HCT116 (cell line): ENCODE results near the gene DHRS13. TPM values are rescaled to one million over a fixed set of nuclear protein-coding genes. Genes with fewer than 3 reads are reported as not detected.

ENCODE experiments used
- ATAC-seq: fragments of 200-7000 bp; cut with Tn5 transposase; 2 replicates; pipeline ENCODE4 v1.9.1; 2020; ENCODE audit warnings: mild to moderate bottlenecking, moderate library complexity
- BruUV-seq: library from RNA; stranded (reverse); fragments of 400-500 nt; replicated peaks from 2 replicates; lab custom pipeline; 2021; lab: Mats Ljungman, UMichigan
- CTCF ChIA-PET: fragments of 300-600 bp; sonication (Branson Sonifier 250); formaldehyde crosslinking; loops from one replicate; lab custom pipeline; 2021; ENCODE audit warnings: antibody characterized with exemption; lab: Charles Lee
- POLR2A ChIA-PET: fragments of 300-600, 350-600 bp; sonication (Branson Sonifier 250); formaldehyde crosslinking; loops from one replicate; lab custom pipeline; 2021; ENCODE audit warnings: antibody characterized with exemption; lab: Charles Lee
- RAD21 ChIA-PET, 2 experiments: fragments of 300-600 bp; sonication (Branson Sonifier 250); formaldehyde crosslinking; loops; one replicate each; lab custom pipeline; 2023; ENCODE audit warnings: low total read pairs in 2 of 2; ENCODE audit not compliant: uncharacterized antibody in 2 of 2, unreplicated experiment in 2 of 2, low non-redundant PET in 1 of 2; lab: Charles Lee
- DNase-seq: peaks from one replicate; pipeline ENCODE4 v3.0.0-alpha.2; 2010; ENCODE audit warnings: low read depth, low spot score
- H2AFZ ChIP-seq: fragments of 200-600 bp; shearing (Covaris generic), sonication (generic); 2 replicates; pipeline ENCODE4 v1.6.1; 2017; ENCODE audit warnings: low read depth, mixed run types, mixed read lengths, antibody characterized with exemption, low read length; ENCODE audit not compliant: poor library complexity, severe bottlenecking
- H3K27ac ChIP-seq: 2 replicates; pipeline ENCODE4 v1.5.1; 2012; ENCODE audit warnings: low read depth, low read length
- H3K27me3 ChIP-seq: fragments of 200-600 bp; sonication (generic); 2 replicates; pipeline ENCODE4 v1.6.1; 2016; ENCODE audit warnings: mixed run types, low read length, mixed read lengths; ENCODE audit not compliant: insufficient read depth
- H3K36me3 ChIP-seq, 2 experiments: fragments of 200-500 bp in 1 of 2; fragments of 200-600 bp in 1 of 2; sonication (Bioruptor generic) in 1 of 2; sonication (generic) in 1 of 2; 2 replicates each; pipeline versions ENCODE4 v1.5.1 to v1.6.1; 2014 to 2016; ENCODE audit warnings: low read length in 2 of 2, inconsistent platforms in 1 of 2, mixed read lengths in 1 of 2, mixed run types in 1 of 2; ENCODE audit not compliant: insufficient read depth in 2 of 2, control insufficient read depth in 1 of 2
- H3K4me1 ChIP-seq, 2 experiments: fragments of 200-600 bp in 1 of 2; sonication (generic) in 1 of 2; 2 replicates each; pipeline versions ENCODE4 v1.5.1 to v1.6.1; 2012 to 2017; ENCODE audit warnings: low read length in 2 of 2, inconsistent platforms in 1 of 2, mild to moderate bottlenecking in 1 of 2, mixed read lengths in 1 of 2, mixed run types in 1 of 2, moderate library complexity in 1 of 2; ENCODE audit not compliant: insufficient read depth in 2 of 2, control insufficient read depth in 1 of 2
- H3K4me2 ChIP-seq: fragments of 200-600 bp; sonication (generic); 2 replicates; pipeline ENCODE4 v1.6.1; 2017; ENCODE audit warnings: mixed run types, low read length, mixed read lengths
- H3K4me3 ChIP-seq, 2 experiments: fragments of 200-600 bp in 1 of 2; sonication (generic) in 1 of 2; replicated peaks in 1 of 2; 2 replicates each; pipeline ENCODE4 v1.5.1; 2011 to 2016; ENCODE audit warnings: low read length in 2 of 2, control low read depth in 1 of 2, low read depth in 1 of 2, mild to moderate bottlenecking in 1 of 2, mixed read lengths in 1 of 2, mixed run types in 1 of 2
- H3K79me2 ChIP-seq: fragments of 200-600 bp; sonication (generic); 2 replicates; pipeline ENCODE4 v1.6.1; 2017; ENCODE audit warnings: mild to moderate bottlenecking, mixed run types, low read length, moderate library complexity, mixed read lengths; ENCODE audit not compliant: insufficient read depth
- H3K9ac ChIP-seq: fragments of 200-600 bp; sonication (generic); 2 replicates; pipeline ENCODE4 v1.6.1; 2016; ENCODE audit warnings: low read length, mixed read lengths
- H3K9me2 ChIP-seq: fragments of 200-600 bp; sonication (generic), shearing (Covaris generic); 2 replicates; pipeline ENCODE4 v1.6.1; 2017; ENCODE audit warnings: mixed run types, mild to moderate bottlenecking, moderate library complexity; ENCODE audit not compliant: insufficient read depth
- H3K9me3 ChIP-seq, 2 experiments: fragments of 200-500 bp in 1 of 2; fragments of 200-600 bp in 1 of 2; sonication (Bioruptor generic) in 1 of 2; sonication (generic) in 1 of 2; 2 replicates each; pipeline ENCODE4 v1.6.1; 2014 to 2017; ENCODE audit warnings: low read length in 2 of 2, mixed read lengths in 2 of 2, inconsistent platforms in 1 of 2, low read depth in 1 of 2, mild to moderate bottlenecking in 1 of 2, mixed run types in 1 of 2, moderate library complexity in 1 of 2; ENCODE audit not compliant: control insufficient read depth in 1 of 2, insufficient read depth in 1 of 2
- H4K20me1 ChIP-seq: fragments of 200-600 bp; sonication (generic), shearing (Covaris generic); 2 replicates; pipeline ENCODE4 v1.6.1; 2017; ENCODE audit warnings: mixed run types, mild to moderate bottlenecking, moderate library complexity; ENCODE audit not compliant: insufficient read depth
- ATF3 ChIP-seq: IDR thresholded peaks from 2 replicates; pipeline ENCODE4 v1.6.1; 2012
- CBX3 ChIP-seq: IDR thresholded peaks from 2 replicates; pipeline ENCODE4 v1.6.1; 2012; ENCODE audit warnings: low read depth
- CTCF ChIP-seq, 3 experiments: fragments of 200-600 bp in 1 of 3; sonication (generic) in 1 of 3; IDR thresholded peaks in 2 of 3; conservative IDR thresholded peaks in 1 of 3; 2 replicates each; pipeline ENCODE4 v1.5.1; 2012 to 2017; ENCODE audit warnings: low read depth in 2 of 3, low read length in 2 of 3, antibody characterized with exemption in 1 of 3, borderline replicate concordance in 1 of 3, control low read depth in 1 of 3, mild to moderate bottlenecking in 1 of 3, mixed read lengths in 1 of 3, mixed run types in 1 of 3, moderate library complexity in 1 of 3; ENCODE audit not compliant: insufficient read depth in 1 of 3
- JUND ChIP-seq: IDR thresholded peaks from 2 replicates; pipeline ENCODE4 v1.6.1; 2012
- MAX ChIP-seq: IDR thresholded peaks from 2 replicates; pipeline ENCODE4 v1.6.1; 2012
- POLR2A ChIP-seq: IDR thresholded peaks from 2 replicates; pipeline ENCODE4 v1.7.0; 2011; ENCODE audit warnings: borderline replicate concordance; ENCODE audit not compliant: insufficient read depth, insufficient read length; ENCODE audit errors: extremely low read depth
- POLR2AphosphoS5 ChIP-seq: IDR thresholded peaks from 2 replicates; pipeline ENCODE4 v1.6.1; 2011; ENCODE audit warnings: mild to moderate bottlenecking, low read depth, low read length, moderate library complexity
- RAD21 ChIP-seq: IDR thresholded peaks from 2 replicates; pipeline ENCODE4 v1.6.1; 2012; ENCODE audit warnings: low read depth, mild to moderate bottlenecking
- REST ChIP-seq: IDR thresholded peaks from 2 replicates; pipeline ENCODE4 v1.6.1; 2012; ENCODE audit warnings: low read depth
- SIN3A ChIP-seq: IDR thresholded peaks from 2 replicates; pipeline ENCODE4 v1.6.1; 2012; ENCODE audit warnings: low read depth
- SP1 ChIP-seq: IDR thresholded peaks from 2 replicates; pipeline ENCODE4 v1.6.1; 2012; ENCODE audit warnings: low read depth
- SRF ChIP-seq: IDR thresholded peaks from 2 replicates; pipeline ENCODE4 v1.6.1; 2012; ENCODE audit warnings: low read depth
- ZBTB33 ChIP-seq: IDR thresholded peaks from 2 replicates; pipeline ENCODE4 v1.6.1; 2011; ENCODE audit warnings: mild to moderate bottlenecking, low read length, moderate library complexity; ENCODE audit not compliant: insufficient replicate concordance; ENCODE audit errors: extremely low read depth
- ZNF274 ChIP-seq: fragments of 200-500 bp; sonication (Bioruptor generic); IDR thresholded peaks from 2 replicates; pipeline ENCODE4 v1.6.1; 2014; ENCODE audit warnings: mild to moderate bottlenecking, low read depth, low read length, inconsistent platforms
- intact Hi-C: fragments of 100-400 bp; cut with micrococcal nuclease; formaldehyde crosslinking; loops from 2 replicates; pipeline ENCODE4 v1.10.0; 2022
- total RNA-seq: library from RNA; stranded (reverse); gene quantifications from one replicate; pipeline ENCODE4 v1.2.1, GENCODE V29; 2021; ENCODE audit not compliant: unreplicated experiment

DHRS13 gene
- total RNA-seq, 1 experiment from 2014 or later = 13.5 TPM

GRCh38 chr17:28863953-28864352, 38.9 kb downstream of the DHRS13 start:
- TF ChIP-seq SIN3A = no peak
- no peak for TF ChIP-seq SP1
- no peak for TF ChIP-seq POLR2AphosphoS5
- TF ChIP-seq SRF = no peak
- no peak for TF ChIP-seq ZNF274
- no peak for TF ChIP-seq CTCF (IDR thresholded peaks at IDR 0.05 in 2 of 3, conservative IDR thresholded peaks at IDR 0.05 in 1 of 3; ENCODE audit: borderline replicate concordance in 1 of 3, insufficient read depth in 1 of 3, low read depth in 2 of 3, low read length in 2 of 3)
- TF ChIP-seq CBX3 = no peak
- no peak for TF ChIP-seq ATF3
- TF ChIP-seq POLR2A = no peak
- TF ChIP-seq RAD21 = no peak
- no peak for TF ChIP-seq MAX
- no peak for TF ChIP-seq JUND
- TF ChIP-seq ZBTB33 = no peak
- no peak for TF ChIP-seq REST
- TF ChIP-seq, all 23 proteins: peak for 0
- POLR2A ChIA-PET = interaction anchor here (0.5 kb wide), 1 partner anchor 96 kb away, joined by 3 read pairs; no protein-coding TSS in a partner anchor
- intact Hi-C loops = no loop called here

More at GRCh38 chr17:28863953-28864352, 38.9 kb downstream of the DHRS13 start:
- DNase-seq (no peak), ATAC-seq (no peak)
- Histone ChIP-seq H3K27ac (no peak overlapping the region), H3K4me2 (no peak overlapping the region), H3K4me1 (peaks cover 0 to 5% of the 10 kb centered on the region in 2 experiments; a peak in 1 of 4 replicates), H2AFZ (no peak overlapping the region), H3K9me3 (no peaks in the 10 kb centered on the region), H3K79me2 (no peaks in the 10 kb centered on the region), H3K4me3 (no peak overlapping the region), H3K9ac (no peak overlapping the region), H3K27me3 (no peaks in the 10 kb centered on the region), H4K20me1 (no peaks in the 10 kb centered on the region), H3K36me3 (peaks cover 0 to 10% of the 10 kb centered on the region in 2 experiments; a peak in 3 of 4 replicates), H3K9me2 (no peaks in the 10 kb centered on the region)
- no TSS peak for BruUV-seq
- ChIA-PET RAD21 (no interaction called here), CTCF (no interaction called here)
